A673 (cell line): ENCODE data around the gene UGGT2. TPM values are rescaled to one million over a fixed set of nuclear protein-coding genes. Genes with fewer than 3 reads are reported as not detected.

Source experiments
- BruUV-seq: library from RNA; stranded (reverse); fragments of 400-500 nt; replicated peaks from 2 replicates; lab custom pipeline; 2021; lab: Mats Ljungman, UMichigan
- CTCF ChIA-PET: fragments of 300-600 bp; sonication (Branson Sonifier 250); formaldehyde crosslinking; loops from one replicate; lab custom pipeline; 2022; ENCODE audit warnings: antibody characterized with exemption; lab: Charles Lee
- POLR2A ChIA-PET: fragments of 300-600 bp; sonication (Branson Sonifier 250); formaldehyde crosslinking; loops from one replicate; lab custom pipeline; 2022; ENCODE audit warnings: antibody characterized with exemption; ENCODE audit not compliant: low non-redundant PET; lab: Charles Lee
- DNase-seq: peaks from one replicate; pipeline ENCODE4 v3.0.0-alpha.2; 2015; ENCODE audit warnings: low spot score
- H3K27ac ChIP-seq: fragments of 200-600 bp; sonication (generic); 2 replicates; pipeline ENCODE4 v1.5.1; 2016; ENCODE audit warnings: mixed run types, low read depth, mild to moderate bottlenecking, mixed read lengths, antibody characterized with exemption, low read length; ENCODE audit not compliant: poor library complexity, severe bottlenecking
- H3K27me3 ChIP-seq: fragments of 200-600 bp; sonication (generic); replicated peaks from 2 replicates; pipeline ENCODE4 v1.6.1; 2017; ENCODE audit warnings: mixed run types, low read depth, mild to moderate bottlenecking, mixed read lengths, antibody characterized with exemption, low read length; ENCODE audit not compliant: insufficient read depth, poor library complexity
- H3K36me3 ChIP-seq: fragments of 200-600 bp; sonication (generic); 2 replicates; pipeline ENCODE4 v1.6.1; 2016; ENCODE audit warnings: mixed run types, mild to moderate bottlenecking, mixed read lengths, antibody characterized with exemption, low read length; ENCODE audit not compliant: insufficient read depth, poor library complexity, severe bottlenecking
- H3K4me1 ChIP-seq: fragments of 200-600 bp; sonication (generic); 2 replicates; pipeline ENCODE4 v1.6.1; 2017; ENCODE audit warnings: mixed run types, mild to moderate bottlenecking, mixed read lengths, antibody characterized with exemption, low read length; ENCODE audit not compliant: insufficient read depth, poor library complexity, severe bottlenecking
- H3K4me3 ChIP-seq: fragments of 200-600 bp; sonication (generic); 2 replicates; pipeline ENCODE4 v1.5.1; 2016; ENCODE audit warnings: low read depth, mixed run types, mild to moderate bottlenecking, mixed read lengths, low read length; ENCODE audit not compliant: poor library complexity, severe bottlenecking
- H3K9me3 ChIP-seq: fragments of 200-600 bp; sonication (generic); 2 replicates; pipeline ENCODE4 v1.6.1; 2016; ENCODE audit warnings: mixed run types, low read depth, mild to moderate bottlenecking, mixed read lengths, antibody characterized with exemption, low read length; ENCODE audit not compliant: poor library complexity, severe bottlenecking
- CTCF ChIP-seq: fragments of 300-800, 200-600 bp; sonication (generic); conservative IDR thresholded peaks from 2 replicates; pipeline ENCODE4 v1.5.1; 2017; ENCODE audit warnings: low read depth, mild to moderate bottlenecking, antibody characterized with exemption, low read length, moderate library complexity, mixed read lengths
- EZH2 ChIP-seq: fragments of 200-600 bp; sonication (generic); IDR thresholded peaks from 2 replicates; pipeline ENCODE4 v1.6.1; 2017; ENCODE audit warnings: borderline replicate concordance, low read depth, mild to moderate bottlenecking, mixed read lengths, antibody characterized with exemption, low read length; ENCODE audit not compliant: poor library complexity, severe bottlenecking
- intact Hi-C: fragments of 100-400 bp; cut with micrococcal nuclease; formaldehyde crosslinking; loops from one replicate; pipeline ENCODE4 v1.10.0; 2022; ENCODE audit not compliant: unreplicated experiment
- total RNA-seq: library from RNA; stranded (reverse); gene quantifications from 2 replicates; pipeline ENCODE4 v1.2.3, GENCODE V29; 2021

The UGGT2 gene
- total RNA-seq, 1 experiment from 2014 or later = 10.1 TPM

DNA sequence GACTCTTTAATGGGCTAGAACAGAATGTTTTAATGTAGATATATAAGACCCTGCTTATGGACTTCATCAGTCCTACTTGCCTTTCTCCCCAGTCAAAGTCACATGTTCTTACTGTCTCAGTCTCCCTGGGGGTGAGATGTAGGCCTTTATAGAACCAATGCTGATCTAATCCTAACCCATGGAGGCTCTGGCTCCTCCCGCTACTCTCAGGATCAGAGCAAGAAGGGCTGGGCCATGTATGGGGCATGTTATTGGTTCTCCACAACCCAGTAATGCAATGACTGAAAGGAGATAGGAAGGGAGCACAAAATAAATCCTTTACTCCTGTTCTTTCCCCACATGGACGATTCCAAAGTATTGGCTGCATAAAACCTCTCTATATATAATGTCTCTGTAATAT is 82.3 kb downstream of the UGGT2 start:
- Histone ChIP-seq H3K36me3 (no peaks in the 10 kb centered on the region), H3K27me3 (no peaks in the 10 kb centered on the region), H3K4me1 (no peaks in the 10 kb centered on the region), H3K27ac (no peak overlapping the region), H3K9me3 (no peaks in the 10 kb centered on the region), H3K4me3 (no peak overlapping the region)
- ChIA-PET CTCF (no interaction called here), POLR2A (no interaction called here)
- no peak for TF ChIP-seq CTCF
- TF ChIP-seq EZH2 = no peak
- no TSS peak for BruUV-seq
- intact Hi-C loops = no loop called here
- DNase-seq = no peak

DNA sequence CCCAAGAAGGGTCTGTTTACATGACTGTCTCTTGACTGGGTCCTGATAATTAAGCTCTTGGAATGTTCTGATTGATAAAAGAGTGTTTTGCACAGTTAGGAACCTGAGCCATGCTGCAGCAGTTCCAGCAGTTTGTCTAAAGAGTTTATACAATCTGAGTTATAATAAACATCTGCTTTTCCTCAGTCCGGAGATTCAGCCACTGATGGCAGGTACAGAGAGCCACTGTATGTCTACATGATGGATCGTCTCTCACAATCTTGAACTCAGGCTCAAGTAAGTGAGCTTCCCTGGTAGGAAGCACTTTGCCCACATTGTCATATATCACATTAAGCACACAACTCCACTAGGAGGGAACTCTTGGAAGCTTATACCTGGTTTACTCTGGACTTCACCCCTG is 84.3 kb downstream of the UGGT2 start:
- Histone ChIP-seq H3K9me3 (no peaks in the 10 kb centered on the region), H3K4me1 (no peaks in the 10 kb centered on the region), H3K27ac (no peak overlapping the region), H3K27me3 (no peaks in the 10 kb centered on the region), H3K36me3 (no peaks in the 10 kb centered on the region), H3K4me3 (no peak overlapping the region)
- ChIA-PET POLR2A (no interaction called here), CTCF (no interaction called here)
- intact Hi-C loops = no loop called here
- no peak for DNase-seq
- BruUV-seq = no TSS peak
- TF ChIP-seq EZH2 = no peak
- no peak for TF ChIP-seq CTCF

DNA sequence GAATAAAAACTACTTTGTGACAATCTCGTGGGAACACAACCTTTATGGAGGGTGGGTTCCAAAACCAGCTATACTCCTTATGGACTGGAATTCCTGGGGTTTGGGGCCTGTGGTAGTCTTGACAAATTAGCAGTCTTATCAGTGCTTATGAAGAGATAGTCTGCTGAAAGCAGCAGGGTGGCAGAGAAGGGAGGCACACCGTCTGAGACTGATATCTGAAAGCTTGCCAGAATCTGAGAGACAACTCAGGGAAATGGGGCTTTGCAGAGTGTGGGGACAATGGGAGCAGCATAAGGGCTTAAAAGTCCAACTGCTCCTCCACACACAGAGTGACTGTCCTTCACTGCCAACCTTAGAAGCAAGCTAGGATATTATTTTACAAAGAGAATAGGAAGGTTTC is 95.9 kb downstream of the UGGT2 start:
- Histone ChIP-seq H3K27me3 (no peaks in the 10 kb centered on the region), H3K36me3 (no peaks in the 10 kb centered on the region), H3K4me1 (no peaks in the 10 kb centered on the region), H3K27ac (no peak overlapping the region), H3K9me3 (peaks cover 9% of the 10 kb centered on the region), H3K4me3 (no peak overlapping the region)
- no peak for TF ChIP-seq EZH2
- POLR2A ChIA-PET = interaction anchor here (0.7 kb wide), 1 partner anchor 24 kb away, joined by 3 read pairs; no protein-coding TSS in a partner anchor
- intact Hi-C loops = no loop called here
- DNase-seq = no peak
- no TSS peak for BruUV-seq
- CTCF ChIA-PET = no interaction called here

- peaks cover 9% of the 10 kb centered on the region for H3K9me3 ChIP-seq
- BruUV-seq = no TSS peak
- CTCF ChIA-PET = no interaction called here
- DNase-seq = no peak
- no peaks in the 10 kb centered on the region for H3K27me3 ChIP-seq
- H3K4me3 ChIP-seq = no peak overlapping the region
- intact Hi-C loops = no loop called here
- H3K36me3 ChIP-seq = no peaks in the 10 kb centered on the region
- H3K4me1 ChIP-seq = no peaks in the 10 kb centered on the region
- no peak overlapping the region for H3K27ac ChIP-seq
- TF ChIP-seq CTCF (no peak), EZH2 (no peak)
- POLR2A ChIA-PET = interaction anchor here (0.7 kb wide), 1 partner anchor 24 kb away, joined by 3 read pairs; no protein-coding TSS in a partner anchor
These were observed 96.5 kb downstream of the UGGT2 start for GRCh38 chr13:95956589-95957148.
